BJ (cell line): ENCODE results near the gene INPP5D. TPM values are rescaled to one million over a fixed set of nuclear protein-coding genes. Genes with fewer than 3 reads are reported as not detected.
"Not testable (repeated sequence)": the region's sequence is repeated elsewhere in the genome, so short reads cannot be mapped to it uniquely, and the experiment has no call there.

Experiments
- CTCF ChIA-PET: fragments of 350-600 bp; formaldehyde crosslinking; extraction: SDS; loops from one replicate; lab custom pipeline; 2021; ENCODE audit warnings: antibody characterized with exemption, inconsistent platforms; lab: Yijun Ruan, JAX
- POLR2A ChIA-PET: fragments of 300-600 bp; sonication (Branson Sonifier 250); formaldehyde crosslinking; extraction: SDS; loops from one replicate; lab custom pipeline; 2021; ENCODE audit warnings: antibody characterized with exemption; lab: Charles Lee
- DNase-seq: peaks from one replicate; pipeline ENCODE4 v3.0.0-alpha.2; 2011; ENCODE audit warnings: low read depth
- H3K27me3 ChIP-seq: 2 replicates; pipeline ENCODE4 v1.6.0; 2011; ENCODE audit warnings: low read length; ENCODE audit not compliant: control insufficient read depth, insufficient read depth
- H3K36me3 ChIP-seq: 2 replicates; pipeline ENCODE4 v1.5.1; 2011; ENCODE audit warnings: low read length; ENCODE audit not compliant: control insufficient read depth, insufficient read depth
- H3K4me3 ChIP-seq: 2 replicates; pipeline ENCODE4 v1.5.1; 2011; ENCODE audit warnings: low read depth, mild to moderate bottlenecking, control low read depth, low read length
- polyA plus RNA-seq: library from polyadenylated mRNA; depleted of rRNA; stranded (reverse); fragments of >200 nt; gene quantifications from 2 replicates; pipeline ENCODE4 v1.2.3, GENCODE V29; 2011
- TF ChIP-seq, protein P1 (sequence below): IDR thresholded peaks from 2 replicates; pipeline ENCODE4 v1.5.1; 2011; ENCODE audit warnings: low read depth, mild to moderate bottlenecking, control low read depth, inconsistent platforms, low read length, moderate library complexity; ENCODE audit not compliant: insufficient read depth

Gene INPP5D
- polyA plus RNA-seq, 1 experiment = 0.38 TPM

DNA sequence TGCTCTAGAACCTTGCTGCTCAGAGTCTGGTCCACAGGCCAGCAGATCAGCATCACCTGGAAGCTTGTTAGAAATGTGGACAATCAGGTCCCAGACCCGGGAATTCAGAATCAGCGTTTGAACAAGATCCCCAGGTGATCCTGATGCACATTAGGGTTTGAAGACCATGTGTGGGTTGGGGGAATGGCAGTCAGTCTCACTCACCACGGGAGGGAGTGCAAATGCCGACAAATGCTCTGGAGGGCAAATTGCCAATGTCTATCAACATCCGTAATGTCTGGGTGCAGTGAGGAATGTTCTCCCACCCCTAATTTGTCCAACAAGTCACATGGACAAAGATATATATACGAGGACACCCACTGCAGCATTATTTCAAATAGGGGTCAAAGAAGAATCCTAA lies 34.5 kb downstream of the INPP5D start:
- H3K36me3 ChIP-seq = no peaks in the 10 kb centered on the region
- H3K27me3 ChIP-seq = peaks cover 2% of the 10 kb centered on the region; the same call in 1 of the 2 replicates
- POLR2A ChIA-PET = no interaction called here
- TF ChIP-seq, protein P1, sequence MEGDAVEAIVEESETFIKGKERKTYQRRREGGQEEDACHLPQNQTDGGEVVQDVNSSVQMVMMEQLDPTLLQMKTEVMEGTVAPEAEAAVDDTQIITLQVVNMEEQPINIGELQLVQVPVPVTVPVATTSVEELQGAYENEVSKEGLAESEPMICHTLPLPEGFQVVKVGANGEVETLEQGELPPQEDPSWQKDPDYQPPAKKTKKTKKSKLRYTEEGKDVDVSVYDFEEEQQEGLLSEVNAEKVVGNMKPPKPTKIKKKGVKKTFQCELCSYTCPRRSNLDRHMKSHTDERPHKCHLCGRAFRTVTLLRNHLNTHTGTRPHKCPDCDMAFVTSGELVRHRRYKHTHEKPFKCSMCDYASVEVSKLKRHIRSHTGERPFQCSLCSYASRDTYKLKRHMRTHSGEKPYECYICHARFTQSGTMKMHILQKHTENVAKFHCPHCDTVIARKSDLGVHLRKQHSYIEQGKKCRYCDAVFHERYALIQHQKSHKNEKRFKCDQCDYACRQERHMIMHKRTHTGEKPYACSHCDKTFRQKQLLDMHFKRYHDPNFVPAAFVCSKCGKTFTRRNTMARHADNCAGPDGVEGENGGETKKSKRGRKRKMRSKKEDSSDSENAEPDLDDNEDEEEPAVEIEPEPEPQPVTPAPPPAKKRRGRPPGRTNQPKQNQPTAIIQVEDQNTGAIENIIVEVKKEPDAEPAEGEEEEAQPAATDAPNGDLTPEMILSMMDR = no peak
- CTCF ChIA-PET = no interaction called here
- DNase-seq = no peak
- no peak overlapping the region for H3K4me3 ChIP-seq

DNA sequence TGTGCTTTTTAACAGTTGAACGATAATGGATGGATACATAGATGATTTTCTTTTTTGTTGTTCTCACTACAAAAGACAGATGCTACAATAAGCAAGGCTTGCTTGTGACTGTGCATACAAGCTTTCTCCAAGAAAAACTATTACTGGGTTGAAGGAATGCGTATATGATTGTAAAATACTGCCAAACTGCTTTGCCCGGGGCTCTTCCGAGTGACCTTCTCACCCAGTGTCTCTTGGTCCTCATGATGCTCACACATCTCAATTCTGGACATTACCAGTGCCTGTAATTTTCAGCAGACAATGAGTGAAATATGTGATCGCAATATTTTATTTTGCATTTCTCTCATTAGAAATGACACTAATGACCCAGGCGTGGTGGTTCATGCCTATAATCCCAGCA lies 35.9 kb downstream of the INPP5D start:
- TF ChIP-seq, protein P1 = no peak
- DNase-seq = no peak
- Histone ChIP-seq H3K27me3 (peaks cover 2% of the 10 kb centered on the region; the same call in 1 of the 2 replicates), H3K4me3 (no peak overlapping the region), H3K36me3 (no peaks in the 10 kb centered on the region)
- CTCF ChIA-PET = no interaction called here
- POLR2A ChIA-PET = no interaction called here

DNA sequence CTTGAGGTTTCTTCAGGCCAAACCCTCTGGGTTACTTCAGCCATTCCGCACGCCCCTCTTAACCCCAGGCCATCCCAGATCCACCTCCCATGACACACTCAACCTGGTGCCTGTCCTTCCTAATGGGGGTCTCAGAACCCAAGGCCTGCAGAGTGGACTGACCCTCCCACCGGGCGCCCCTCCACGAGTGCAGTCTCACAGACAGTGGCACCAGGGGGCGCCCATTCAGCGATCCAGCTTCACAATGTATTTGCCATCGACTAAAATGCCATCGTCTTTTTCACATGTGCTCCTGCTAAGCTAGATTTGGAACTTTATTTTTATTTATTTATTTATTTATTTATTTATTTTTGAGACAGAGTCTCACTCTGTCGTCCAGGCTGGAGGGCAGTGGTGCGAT lies 38.5 kb downstream of the INPP5D start:
- TF ChIP-seq, protein P1 = peak; percentile 46
- DNase-seq = no peak
- ChIA-PET CTCF (interaction anchor here (0.6 to 1.6 kb wide), 3 partner anchors 124 to 1010 kb away, joined by 3 to 12 read pairs (median 3); partner anchors contain the start of gene ATG16L1), POLR2A (no interaction called here)
- Histone ChIP-seq H3K27me3 (peaks cover 2% of the 10 kb centered on the region; the same call in 1 of the 2 replicates), H3K4me3 (no peak overlapping the region), H3K36me3 (no peaks in the 10 kb centered on the region)

DNA sequence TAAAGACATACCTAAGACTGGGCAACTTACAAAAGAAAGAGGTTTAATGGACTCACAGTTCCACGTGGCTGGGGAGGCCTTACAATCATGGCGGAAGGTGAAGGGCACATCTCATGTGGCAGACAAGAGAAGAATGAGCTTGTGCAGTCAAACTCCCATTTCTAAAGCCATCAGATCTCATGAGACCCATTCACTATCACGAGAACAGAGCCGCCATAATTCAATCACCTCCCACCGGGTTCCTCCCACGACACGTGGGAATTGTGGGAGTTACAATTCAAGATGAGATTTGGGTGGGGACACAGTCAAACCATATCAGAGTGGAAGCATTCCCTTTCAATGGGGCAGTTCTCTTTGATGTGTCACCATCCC lies 39.7 kb downstream of the INPP5D start:
- CTCF ChIA-PET = interaction anchor here (1.6 kb wide), 1 partner anchor 151 kb away, joined by 12 read pairs; the partner anchor contains the start of gene ATG16L1
- POLR2A ChIA-PET, H3K4me3 ChIP-seq, H3K36me3 ChIP-seq, H3K27me3 ChIP-seq, DNase-seq: not testable (repeated sequence)

DNA sequence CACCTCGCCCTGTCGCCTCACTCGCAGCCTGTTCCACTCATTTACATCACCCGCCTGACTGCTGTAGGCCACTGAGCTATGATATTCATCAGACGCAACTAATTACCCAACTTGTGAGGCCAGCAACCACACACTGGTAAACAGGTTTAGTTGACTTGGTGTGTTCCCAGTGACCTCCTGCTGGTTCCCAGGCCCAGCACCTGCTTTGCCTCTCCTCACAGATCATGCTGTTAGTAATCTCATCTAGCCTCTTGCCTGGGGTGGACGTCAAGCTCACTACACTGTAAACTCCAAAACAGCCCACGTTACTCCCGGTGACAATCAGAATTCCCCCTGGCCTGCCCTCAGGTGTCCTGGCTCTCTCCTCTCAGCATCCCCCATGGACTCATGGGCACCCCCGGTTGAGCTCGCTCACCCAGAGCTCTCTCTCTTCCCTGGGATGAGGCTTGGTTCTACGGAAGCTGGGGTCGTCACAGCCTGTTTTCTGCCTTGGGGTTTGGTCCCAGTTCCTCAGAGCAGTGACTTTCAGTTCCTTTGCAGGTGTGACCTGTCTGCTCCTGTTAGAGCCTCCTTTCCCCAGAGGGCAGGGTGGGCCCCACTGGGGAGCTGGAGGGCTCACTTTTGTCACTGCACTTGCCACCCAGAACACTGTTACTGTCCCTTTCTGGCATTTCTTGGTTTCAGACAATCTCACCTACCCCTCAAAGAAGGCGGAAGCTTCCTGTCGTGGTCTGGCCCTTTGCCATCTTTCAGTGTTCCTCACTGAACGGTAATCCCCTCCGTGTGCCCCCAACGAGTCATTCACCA lies 40.3 kb downstream of the INPP5D start:
- Histone ChIP-seq H3K27me3 (no peaks in the 10 kb centered on the region), H3K4me3 (no peak overlapping the region), H3K36me3 (no peaks in the 10 kb centered on the region)
- TF ChIP-seq, protein P1 = no peak
- CTCF ChIA-PET = interaction anchor here (1.6 kb wide), 1 partner anchor 151 kb away, joined by 12 read pairs; the partner anchor contains the start of gene ATG16L1
- POLR2A ChIA-PET = no interaction called here
- no peak for DNase-seq
